A673 (cell line): Measurements from ENCODE around the gene HJURP. TPM values are rescaled to one million over a fixed set of nuclear protein-coding genes. Genes with fewer than 3 reads are reported as not detected.
"Not testable (repeated sequence)": the region's sequence is repeated elsewhere in the genome, so short reads cannot be mapped to it uniquely, and the experiment has no call there.

Experiments used
- BruUV-seq: library from RNA; stranded (reverse); fragments of 400-500 nt; replicated peaks from 2 replicates; lab custom pipeline; 2021; lab: Mats Ljungman, UMichigan
- CTCF ChIA-PET: fragments of 300-600 bp; sonication (Branson Sonifier 250); formaldehyde crosslinking; loops from one replicate; lab custom pipeline; 2022; ENCODE audit warnings: antibody characterized with exemption; lab: Charles Lee
- POLR2A ChIA-PET: fragments of 300-600 bp; sonication (Branson Sonifier 250); formaldehyde crosslinking; loops from one replicate; lab custom pipeline; 2022; ENCODE audit warnings: antibody characterized with exemption; ENCODE audit not compliant: low non-redundant PET; lab: Charles Lee
- DNase-seq: peaks from one replicate; pipeline ENCODE4 v3.0.0-alpha.2; 2015; ENCODE audit warnings: low spot score
- H3K27ac ChIP-seq: fragments of 200-600 bp; sonication (generic); 2 replicates; pipeline ENCODE4 v1.5.1; 2016; ENCODE audit warnings: mixed run types, low read depth, mild to moderate bottlenecking, mixed read lengths, antibody characterized with exemption, low read length; ENCODE audit not compliant: poor library complexity, severe bottlenecking
- H3K27me3 ChIP-seq: fragments of 200-600 bp; sonication (generic); replicated peaks from 2 replicates; pipeline ENCODE4 v1.6.1; 2017; ENCODE audit warnings: mixed run types, low read depth, mild to moderate bottlenecking, mixed read lengths, antibody characterized with exemption, low read length; ENCODE audit not compliant: insufficient read depth, poor library complexity
- H3K36me3 ChIP-seq: fragments of 200-600 bp; sonication (generic); 2 replicates; pipeline ENCODE4 v1.6.1; 2016; ENCODE audit warnings: mixed run types, mild to moderate bottlenecking, mixed read lengths, antibody characterized with exemption, low read length; ENCODE audit not compliant: insufficient read depth, poor library complexity, severe bottlenecking
- H3K4me1 ChIP-seq: fragments of 200-600 bp; sonication (generic); 2 replicates; pipeline ENCODE4 v1.6.1; 2017; ENCODE audit warnings: mixed run types, mild to moderate bottlenecking, mixed read lengths, antibody characterized with exemption, low read length; ENCODE audit not compliant: insufficient read depth, poor library complexity, severe bottlenecking
- H3K4me3 ChIP-seq: fragments of 200-600 bp; sonication (generic); 2 replicates; pipeline ENCODE4 v1.5.1; 2016; ENCODE audit warnings: low read depth, mixed run types, mild to moderate bottlenecking, mixed read lengths, low read length; ENCODE audit not compliant: poor library complexity, severe bottlenecking
- H3K9me3 ChIP-seq: fragments of 200-600 bp; sonication (generic); 2 replicates; pipeline ENCODE4 v1.6.1; 2016; ENCODE audit warnings: mixed run types, low read depth, mild to moderate bottlenecking, mixed read lengths, antibody characterized with exemption, low read length; ENCODE audit not compliant: poor library complexity, severe bottlenecking
- CTCF ChIP-seq: fragments of 300-800, 200-600 bp; sonication (generic); conservative IDR thresholded peaks from 2 replicates; pipeline ENCODE4 v1.5.1; 2017; ENCODE audit warnings: low read depth, mild to moderate bottlenecking, antibody characterized with exemption, low read length, moderate library complexity, mixed read lengths
- EZH2 ChIP-seq: fragments of 200-600 bp; sonication (generic); IDR thresholded peaks from 2 replicates; pipeline ENCODE4 v1.6.1; 2017; ENCODE audit warnings: borderline replicate concordance, low read depth, mild to moderate bottlenecking, mixed read lengths, antibody characterized with exemption, low read length; ENCODE audit not compliant: poor library complexity, severe bottlenecking
- intact Hi-C: fragments of 100-400 bp; cut with micrococcal nuclease; formaldehyde crosslinking; loops from one replicate; pipeline ENCODE4 v1.10.0; 2022; ENCODE audit not compliant: unreplicated experiment
- total RNA-seq: library from RNA; stranded (reverse); gene quantifications from 2 replicates; pipeline ENCODE4 v1.2.3, GENCODE V29; 2021

HJURP gene
- total RNA-seq, 1 experiment from 2014 or later, result 103 TPM

- H3K4me1 ChIP-seq, result no peaks in the 10 kb centered on the region
- BruUV-seq, result no TSS peak
Measured at GRCh38 chr2:233892793-233893192, 38.5 kb upstream of the HJURP start.

GRCh38 chr2:233882353-233882752, 28.0 kb upstream of the HJURP start:
- Histone ChIP-seq H3K36me3 (no peaks in the 10 kb centered on the region), H3K4me1 (no peaks in the 10 kb centered on the region), H3K27ac (no peak overlapping the region), H3K4me3 (no peak overlapping the region), H3K27me3 (peaks cover 11% of the 10 kb centered on the region), H3K9me3 (peaks cover 17% of the 10 kb centered on the region)
- CTCF ChIA-PET, result no interaction called here
- POLR2A ChIA-PET, result no interaction called here
- intact Hi-C loops, result no loop called here
- TF ChIP-seq CTCF, result no peak
- no peak for TF ChIP-seq EZH2
- DNase-seq, result no peak
- BruUV-seq, result no TSS peak

More at GRCh38 chr2:233892793-233893192, 38.5 kb upstream of the HJURP start:
- H3K27me3 ChIP-seq, result peaks cover 7% of the 10 kb centered on the region
- H3K4me3 ChIP-seq, result no peak overlapping the region
- POLR2A ChIA-PET, result no interaction called here
- CTCF ChIA-PET, result no interaction called here
- no peaks in the 10 kb centered on the region for H3K36me3 ChIP-seq
- intact Hi-C loops, result no loop called here
- TF ChIP-seq EZH2 (no peak), CTCF (no peak)
- DNase-seq, result no peak
- H3K27ac ChIP-seq, result no peak overlapping the region
- H3K9me3 ChIP-seq, result no peaks in the 10 kb centered on the region

- peaks cover 14% of the 10 kb centered on the region for H3K27me3 ChIP-seq
- H3K36me3 ChIP-seq, CTCF ChIA-PET, DNase-seq, H3K4me3 ChIP-seq, POLR2A ChIA-PET, H3K9me3 ChIP-seq, intact Hi-C loops, H3K27ac ChIP-seq, H3K4me1 ChIP-seq, BruUV-seq: not testable (repeated sequence)
Measured at GRCh38 chr2:233872125-233872524, 17.8 kb upstream of the HJURP start.

- H3K4me1 ChIP-seq, result no peaks in the 10 kb centered on the region
- no TSS peak for BruUV-seq
- peaks cover 5% of the 10 kb centered on the region for H3K9me3 ChIP-seq
- TF ChIP-seq CTCF, result no peak
- TF ChIP-seq EZH2, result no peak
- intact Hi-C loops, result no loop called here
- H3K27me3 ChIP-seq, result peaks cover 14% of the 10 kb centered on the region
- ChIA-PET CTCF (no interaction called here), POLR2A (no interaction called here)
- peaks cover 3% of the 10 kb centered on the region for H3K36me3 ChIP-seq
- no peak overlapping the region for H3K27ac ChIP-seq
- DNase-seq, result no peak
- no peak overlapping the region for H3K4me3 ChIP-seq
Measured at GRCh38 chr2:233871432-233871831, 17.1 kb upstream of the HJURP start.
